GM18867 (cell line): Measurements from ENCODE around the gene GMPR.
A peak's percentile ranks its signal among the peaks of the same experiment; 100 is the strongest.

Experiments used
- ATAC-seq: cut with Tn5 transposase; IDR thresholded peaks from one replicate; pipeline ENCODE4 v1.9.1; 2021; ENCODE audit warnings: mild to moderate bottlenecking, moderate library complexity; ENCODE audit not compliant: unreplicated experiment

GMPR gene

GRCh38 chr6:16270178-16270794, 31.9 kb downstream of the GMPR start:
- no peak for ATAC-seq

- no peak for ATAC-seq
Observed at GRCh38 chr6:16271428-16271827, 33.0 kb downstream of the GMPR start.

GRCh38 chr6:16272201-16272600, 33.8 kb downstream of the GMPR start:
- ATAC-seq, result no peak

- no peak for ATAC-seq
Observed at GRCh38 chr6:16273256-16273655, 34.9 kb downstream of the GMPR start.

GRCh38 chr6:16274483-16274882, 36.1 kb downstream of the GMPR start:
- no peak for ATAC-seq

- ATAC-seq, result no peak
Observed at GRCh38 chr6:16274885-16275589, 36.6 kb downstream of the GMPR start.

- peak; percentile 45 for ATAC-seq
Observed at GRCh38 chr6:16277101-16277981, 39.0 kb downstream of the GMPR start.

GRCh38 chr6:16278048-16278724, 39.8 kb downstream of the GMPR start:
- ATAC-seq, result no peak

- no peak for ATAC-seq
Observed at GRCh38 chr6:16278750-16279149, 40.4 kb downstream of the GMPR start.

GRCh38 chr6:16279243-16279642, 40.9 kb downstream of the GMPR start:
- no peak for ATAC-seq

- no peak for ATAC-seq
Observed at GRCh38 chr6:16282370-16282769, 44.0 kb downstream of the GMPR start.

GRCh38 chr6:16284472-16284871, 46.1 kb downstream of the GMPR start:
- no peak for ATAC-seq

- no peak for ATAC-seq
Observed at GRCh38 chr6:16285467-16286150, 47.2 kb downstream of the GMPR start.

- peak; percentile 47 for ATAC-seq
Observed at GRCh38 chr6:16286151-16286522, 47.8 kb downstream of the GMPR start.

- ATAC-seq, result no peak
Observed at GRCh38 chr6:16288163-16288562, 49.8 kb downstream of the GMPR start.

GRCh38 chr6:16291739-16292138, 53.4 kb downstream of the GMPR start:
- ATAC-seq, result no peak

GRCh38 chr6:16292432-16292831, 54.0 kb downstream of the GMPR start:
- no peak for ATAC-seq

GRCh38 chr6:16292942-16293341, 54.6 kb downstream of the GMPR start:
- no peak for ATAC-seq

GRCh38 chr6:16294371-16294770, 56.0 kb downstream of the GMPR start:
- no peak for ATAC-seq

GRCh38 chr6:16295060-16295459, 56.7 kb downstream of the GMPR start:
- no peak for ATAC-seq

- ATAC-seq, result no peak
Observed at GRCh38 chr6:16295471-16295870, 57.1 kb downstream of the GMPR start.
